Measurements from ENCODE around the gene KCNG1.

Gene KCNG1

GRCh38 chr20:51034988-51035656, 12.2 kb upstream of the KCNG1 start:
- DNase-seq (ENCODE audit: extremely low read depth, insufficient read length), result no peak
- no peaks in the 10 kb centered on the region for H3K36me3 ChIP-seq (ENCODE audit: control insufficient read depth, insufficient read depth, low read length)
- peaks cover 3% of the 10 kb centered on the region for H3K27me3 ChIP-seq (replicated peaks; ENCODE audit: control insufficient read depth, insufficient read depth, low read length)
- no peak overlapping the region for H3K4me3 ChIP-seq (replicated peaks; ENCODE audit: low read depth, low read length)
- no peak for TF ChIP-seq CTCF (IDR thresholded peaks at IDR 0.05; ENCODE audit: insufficient read depth, low read length, poor library complexity, severe bottlenecking)

GRCh38 chr20:51034476-51034875, 11.6 kb upstream of the KCNG1 start:
- no peak for TF ChIP-seq CTCF (IDR thresholded peaks at IDR 0.05; ENCODE audit: insufficient read depth, low read length, poor library complexity, severe bottlenecking)
- peaks cover 3% of the 10 kb centered on the region for H3K27me3 ChIP-seq (replicated peaks; ENCODE audit: control insufficient read depth, insufficient read depth, low read length)
- DNase-seq (ENCODE audit: extremely low read depth, insufficient read length), result no peak
- no peaks in the 10 kb centered on the region for H3K36me3 ChIP-seq (ENCODE audit: control insufficient read depth, insufficient read depth, low read length)
- no peak overlapping the region for H3K4me3 ChIP-seq (replicated peaks; ENCODE audit: low read depth, low read length)

- DNase-seq (ENCODE audit: extremely low read depth, insufficient read length), result no peak
- Histone ChIP-seq H3K4me3 (replicated peaks; ENCODE audit: low read depth, low read length) (no peak overlapping the region), H3K27me3 (replicated peaks; ENCODE audit: control insufficient read depth, insufficient read depth, low read length) (peaks cover 2% of the 10 kb centered on the region), H3K36me3 (ENCODE audit: control insufficient read depth, insufficient read depth, low read length) (no peaks in the 10 kb centered on the region)
- no peak for TF ChIP-seq CTCF (IDR thresholded peaks at IDR 0.05; ENCODE audit: insufficient read depth, low read length, poor library complexity, severe bottlenecking)
Measured at GRCh38 chr20:51029963-51030920, 7.3 kb upstream of the KCNG1 start.

- no peaks in the 10 kb centered on the region for H3K36me3 ChIP-seq (ENCODE audit: control insufficient read depth, insufficient read depth, low read length)
- TF ChIP-seq CTCF (IDR thresholded peaks at IDR 0.05; ENCODE audit: insufficient read depth, low read length, poor library complexity, severe bottlenecking), result no peak
- H3K27me3 ChIP-seq (replicated peaks; ENCODE audit: control insufficient read depth, insufficient read depth, low read length), result peaks cover 2% of the 10 kb centered on the region
- DNase-seq (ENCODE audit: extremely low read depth, insufficient read length), result no peak
- no peak overlapping the region for H3K4me3 ChIP-seq (replicated peaks; ENCODE audit: low read depth, low read length)
Measured at GRCh38 chr20:51029556-51029955, 6.6 kb upstream of the KCNG1 start.

GRCh38 chr20:51028616-51029212, 5.8 kb upstream of the KCNG1 start:
- DNase-seq (ENCODE audit: extremely low read depth, insufficient read length), result no peak
- Histone ChIP-seq H3K4me3 (replicated peaks; ENCODE audit: low read depth, low read length) (no peak overlapping the region), H3K27me3 (replicated peaks; ENCODE audit: control insufficient read depth, insufficient read depth, low read length) (peaks cover 2% of the 10 kb centered on the region), H3K36me3 (ENCODE audit: control insufficient read depth, insufficient read depth, low read length) (no peaks in the 10 kb centered on the region)
- no peak for TF ChIP-seq CTCF (IDR thresholded peaks at IDR 0.05; ENCODE audit: insufficient read depth, low read length, poor library complexity, severe bottlenecking)

Measured in GM06990 (cell line).